Right kidney (tissue), 1 donor: ENCODE data around the gene BCL2.
"Not testable (repeated sequence)": the region's sequence is repeated elsewhere in the genome, so short reads cannot be mapped to it uniquely, and the experiment has no call there.

Experiments
- DNase-seq: peaks from one replicate; pipeline ENCODE4 v3.0.0-alpha.2; 2016

The BCL2 gene

GRCh38 chr18:63235920-63236319, 83.6 kb downstream of the BCL2 start:
- not testable (repeated sequence) for DNase-seq

- no peak for DNase-seq
Observed at GRCh38 chr18:63234841-63235240, 84.7 kb downstream of the BCL2 start.

- no peak for DNase-seq
Observed at GRCh38 chr18:63234432-63234831, 85.1 kb downstream of the BCL2 start.

GRCh38 chr18:63233334-63233733, 86.2 kb downstream of the BCL2 start:
- DNase-seq = no peak

- no peak for DNase-seq
Observed at GRCh38 chr18:63232826-63233225, 86.7 kb downstream of the BCL2 start.

- DNase-seq = no peak
Observed at GRCh38 chr18:63229971-63230370, 89.6 kb downstream of the BCL2 start.

GRCh38 chr18:63225434-63225833, 94.1 kb downstream of the BCL2 start:
- no peak for DNase-seq

GRCh38 chr18:63224630-63225029, 94.9 kb downstream of the BCL2 start:
- DNase-seq = no peak

- DNase-seq = no peak
Observed at GRCh38 chr18:63223837-63224236, 95.7 kb downstream of the BCL2 start.

- no peak for DNase-seq
Observed at GRCh38 chr18:63220903-63221302, 98.7 kb downstream of the BCL2 start.

- DNase-seq = no peak
Observed at GRCh38 chr18:63218472-63218871, 101.1 kb downstream of the BCL2 start.

- no peak for DNase-seq
Observed at GRCh38 chr18:63216516-63217311, 102.9 kb downstream of the BCL2 start.

GRCh38 chr18:63213936-63214671, 105.5 kb downstream of the BCL2 start:
- no peak for DNase-seq

GRCh38 chr18:63213331-63213900, 106.2 kb downstream of the BCL2 start:
- no peak for DNase-seq

GRCh38 chr18:63210521-63210920, 109.0 kb downstream of the BCL2 start:
- no peak for DNase-seq

- no peak for DNase-seq
Observed at GRCh38 chr18:63208676-63209075, 110.9 kb downstream of the BCL2 start.

GRCh38 chr18:63207835-63208234, 111.7 kb downstream of the BCL2 start:
- DNase-seq = no peak

GRCh38 chr18:63207143-63207790, 112.3 kb downstream of the BCL2 start:
- DNase-seq = no peak

- no peak for DNase-seq
Observed at GRCh38 chr18:63206433-63207142, 113.0 kb downstream of the BCL2 start.

- DNase-seq = no peak
Observed at GRCh38 chr18:63205791-63206252, 113.7 kb downstream of the BCL2 start.

GRCh38 chr18:63203497-63203896, 116.1 kb downstream of the BCL2 start:
- DNase-seq = no peak

- no peak for DNase-seq
Observed at GRCh38 chr18:63202828-63203227, 116.7 kb downstream of the BCL2 start.
